Hematopoietic multipotent progenitor cell treated with erythropoietin and hydrocortisone succinate and interleukin-3 and kit ligand, for 4 days (in vitro differentiated cells): ENCODE data around the gene SLC17A1.

Experiments used
- DNase-seq: peaks from one replicate; pipeline ENCODE4 v3.0.0-alpha.2; 2015

The SLC17A1 gene

DNA sequence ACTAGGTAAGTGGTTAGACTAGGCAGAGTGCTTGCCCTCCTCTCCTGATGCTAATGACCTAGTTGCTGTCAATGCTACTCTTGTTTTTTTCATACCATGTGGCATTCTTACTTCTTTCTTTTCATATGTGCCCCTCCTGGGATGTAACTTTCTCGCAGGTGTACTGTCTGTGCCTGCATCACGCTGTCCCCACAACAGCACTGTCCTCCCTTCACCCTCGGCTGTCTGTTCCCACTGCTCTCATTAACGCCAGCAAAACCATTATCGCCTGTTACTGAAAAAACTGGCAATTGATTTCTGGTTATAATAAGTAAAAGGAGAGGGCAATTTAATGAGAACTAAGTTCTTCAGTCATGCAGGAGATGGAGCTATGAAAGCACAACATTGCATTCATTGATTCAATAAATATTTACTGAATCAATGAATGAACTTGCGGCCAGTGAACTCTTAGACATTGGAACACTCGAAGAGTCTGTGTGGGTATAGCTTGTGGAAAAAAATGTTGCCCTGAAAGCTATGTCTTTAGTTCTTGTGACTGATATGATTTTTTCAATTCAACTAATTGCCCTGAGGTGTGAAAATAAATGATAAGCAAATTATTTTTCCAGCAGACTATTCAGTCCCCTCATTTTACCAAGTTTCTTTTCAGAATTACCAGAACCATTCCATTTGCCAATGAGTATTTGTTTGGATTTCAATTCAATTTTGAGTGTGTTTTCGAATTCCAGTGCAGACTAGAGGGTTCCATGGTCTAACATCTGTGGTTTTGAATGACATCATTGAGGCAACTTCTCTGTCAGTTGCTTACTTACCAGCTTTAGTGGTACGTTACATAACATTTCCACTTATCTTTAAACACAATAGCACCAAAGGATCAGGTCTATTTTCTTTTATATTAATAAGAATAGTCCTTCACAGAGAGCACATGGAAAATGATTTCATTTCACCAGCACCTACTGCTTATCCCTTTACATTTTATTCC, 75.2 kb downstream of the SLC17A1 start:
- DNase-seq = peak; percentile 65

DNA sequence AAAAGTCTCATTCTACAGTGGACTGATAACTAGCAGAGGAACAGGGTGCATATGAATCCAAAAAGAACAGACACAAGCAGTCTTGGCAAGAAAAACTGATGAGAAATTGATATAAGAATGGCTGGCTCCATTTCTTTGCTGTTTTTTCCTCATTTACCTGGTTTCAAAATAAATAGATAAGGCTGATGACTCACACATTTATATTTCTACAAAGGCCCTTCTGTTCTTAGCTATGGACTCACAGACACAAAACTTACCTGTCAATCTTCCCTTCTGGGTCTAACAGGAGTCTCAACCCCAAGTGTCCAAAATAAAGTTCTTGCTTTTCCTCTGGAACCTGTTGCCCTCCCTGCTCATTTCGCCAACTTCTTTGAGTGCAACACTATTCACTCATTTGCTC, 76.4 kb downstream of the SLC17A1 start:
- DNase-seq = no peak

DNA sequence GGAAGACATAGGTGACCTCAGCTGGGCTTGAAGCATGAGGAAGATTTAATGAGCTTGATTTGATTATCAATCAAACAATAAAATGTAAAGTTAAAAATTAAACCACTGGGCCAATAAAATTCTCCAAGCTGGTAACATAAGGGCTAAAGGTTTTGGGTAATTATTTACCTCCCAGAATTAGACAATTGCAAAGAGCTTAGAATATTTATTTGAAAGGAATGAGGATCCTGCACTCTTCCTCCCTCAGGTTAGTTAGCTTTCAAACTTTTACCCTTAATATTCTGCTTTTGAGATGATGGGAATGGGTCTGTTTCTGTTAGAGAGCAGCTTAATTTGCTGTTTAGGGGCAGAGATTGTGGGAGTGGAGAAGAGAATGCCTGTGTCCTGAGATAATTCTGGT, 77.3 kb downstream of the SLC17A1 start, which contains the start of gene SLC17A4:
SLC17A4 (plus strand) TSS at position 208 of the 400 bp plus-strand sequence. CDS start 7,221 bp downstream, outside the sequence.
- DNase-seq = no peak

DNA sequence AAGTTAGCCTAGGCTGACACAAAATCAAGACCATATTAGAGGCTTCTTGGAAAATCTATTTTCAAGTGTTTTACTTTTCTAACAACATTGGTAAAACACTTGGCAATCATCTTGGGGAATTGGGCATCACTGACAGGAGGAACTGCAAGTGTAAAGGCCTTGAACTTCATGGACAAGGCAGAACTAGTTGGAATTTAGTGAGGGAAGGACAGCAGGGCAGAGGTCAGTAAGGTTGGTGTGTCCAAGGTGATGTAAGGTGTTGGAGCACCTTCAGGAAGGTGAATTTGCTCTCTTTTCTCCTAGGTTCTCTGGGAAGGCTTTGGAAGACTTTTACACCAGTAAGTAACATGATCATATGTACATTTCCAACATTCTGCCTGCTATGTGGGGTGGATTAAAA, 78.8 kb downstream of the SLC17A1 start:
- no peak for DNase-seq

DNA sequence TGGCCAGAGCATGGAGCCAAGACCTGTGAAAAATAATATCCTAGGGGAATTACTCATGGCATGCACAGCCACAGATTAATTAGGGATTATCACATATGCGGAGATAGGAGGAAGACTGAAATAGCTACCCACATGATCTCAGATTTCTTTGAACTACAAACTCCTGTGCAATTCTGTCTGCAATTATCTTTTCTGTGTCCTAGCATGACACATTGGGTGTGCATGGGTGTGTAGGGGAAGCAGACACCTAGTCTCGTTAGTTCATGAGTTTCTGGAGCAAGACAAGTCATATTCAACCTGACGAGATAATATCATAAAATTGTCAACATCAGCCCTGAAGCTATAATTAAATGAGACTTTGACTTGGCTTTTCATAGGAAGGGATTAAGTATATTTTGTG, 80.9 kb downstream of the SLC17A1 start:
- DNase-seq = no peak

DNA sequence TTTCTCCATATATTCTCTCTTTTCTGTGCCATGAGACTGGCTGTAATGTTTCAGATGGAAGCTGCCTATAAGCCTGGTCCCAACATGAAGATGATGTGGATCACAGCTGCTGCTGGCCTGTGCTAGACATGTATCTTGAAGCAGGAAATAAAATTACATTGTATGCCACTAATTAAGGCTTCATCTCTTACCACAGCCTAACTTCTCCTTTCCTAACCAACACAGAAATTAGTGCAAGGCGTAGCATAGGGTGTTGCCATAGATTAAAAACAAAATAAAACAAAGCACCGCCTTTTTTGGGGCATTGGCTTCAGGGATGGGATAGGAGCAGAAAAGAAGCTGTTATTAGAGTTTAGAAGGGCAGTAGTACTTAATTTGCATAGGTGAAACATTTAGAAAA, 82.0 kb downstream of the SLC17A1 start:
- peak; percentile 89 for DNase-seq

DNA sequence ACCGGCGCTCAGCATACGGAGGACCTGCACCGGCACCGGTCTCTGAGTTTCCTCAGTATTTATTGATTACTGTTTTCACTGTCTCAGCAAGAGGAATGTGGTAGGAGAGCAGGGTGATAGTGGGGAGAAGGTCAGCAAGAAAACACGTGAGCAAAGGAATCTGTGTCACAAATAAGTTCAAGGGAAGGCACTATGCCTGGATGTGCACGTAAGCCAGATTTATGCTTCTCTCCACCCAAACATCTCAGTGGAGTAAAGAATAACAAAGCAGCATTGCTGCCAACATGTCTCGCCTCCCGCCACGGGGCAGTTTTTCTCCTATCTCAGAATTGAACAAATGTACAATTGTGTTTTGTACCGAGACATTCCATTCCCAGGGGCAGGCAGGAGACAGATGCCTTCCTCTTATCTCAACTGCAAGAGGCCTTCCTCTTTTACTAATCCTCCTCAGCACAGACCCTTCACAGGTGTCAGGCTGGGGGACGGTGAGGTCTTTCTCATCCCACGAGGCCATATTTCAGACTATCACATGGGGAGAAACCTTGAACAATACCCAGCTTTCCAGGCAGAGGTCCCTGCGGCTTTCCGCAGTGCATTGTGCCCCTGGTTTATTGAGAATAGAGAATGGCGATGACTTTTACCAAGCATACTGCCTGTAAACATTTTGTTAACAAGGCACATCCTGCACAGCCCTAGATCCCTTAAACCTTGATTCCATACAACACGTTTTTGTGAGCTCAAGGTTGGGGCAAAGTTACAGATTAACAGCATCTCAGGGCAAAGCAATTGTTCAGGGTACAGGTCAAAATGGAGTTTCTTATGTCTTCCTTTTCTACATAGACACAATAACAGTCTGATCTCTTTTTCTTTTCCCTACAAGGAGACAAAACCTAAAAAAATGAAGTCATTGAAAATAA, 83.0 kb downstream of the SLC17A1 start:
- DNase-seq = peak; percentile 19

DNA sequence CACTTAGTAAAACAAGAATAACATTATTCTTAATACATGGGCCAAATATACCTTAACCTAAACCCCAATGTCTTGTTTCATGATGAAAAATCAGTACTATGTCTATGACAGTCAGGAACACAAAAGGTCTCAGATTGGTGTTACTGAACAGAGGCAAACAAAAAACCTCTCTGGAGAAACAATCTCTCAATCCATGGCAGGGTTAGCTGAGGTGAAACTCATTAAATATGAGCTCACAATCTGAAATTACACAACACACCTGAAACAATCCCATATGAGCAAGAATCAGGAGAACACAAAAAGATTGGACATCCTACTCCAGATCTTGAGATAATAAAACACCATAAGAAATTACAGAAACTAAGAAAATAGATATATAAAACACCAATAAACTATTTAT, 83.8 kb downstream of the SLC17A1 start:
- DNase-seq = no peak

DNA sequence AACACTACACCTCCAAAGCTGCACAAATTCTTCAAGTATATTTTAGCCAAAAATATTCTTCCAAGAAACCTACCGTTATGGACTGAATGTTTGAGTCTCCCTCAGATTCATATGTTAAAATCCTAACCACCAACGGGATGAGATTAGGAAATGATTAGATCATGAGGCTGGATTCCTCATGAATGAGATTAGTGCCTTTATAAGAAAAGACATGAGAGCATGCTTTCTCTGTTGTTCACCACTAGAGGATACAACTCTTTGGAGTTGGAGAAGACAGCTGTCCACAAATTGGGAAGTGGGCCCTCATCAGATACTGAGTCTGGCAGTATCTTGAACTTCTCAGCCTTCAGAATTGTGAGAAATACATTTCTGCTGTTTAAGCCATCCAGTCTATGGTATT, 84.4 kb downstream of the SLC17A1 start:
- peak; percentile 12 for DNase-seq

DNA sequence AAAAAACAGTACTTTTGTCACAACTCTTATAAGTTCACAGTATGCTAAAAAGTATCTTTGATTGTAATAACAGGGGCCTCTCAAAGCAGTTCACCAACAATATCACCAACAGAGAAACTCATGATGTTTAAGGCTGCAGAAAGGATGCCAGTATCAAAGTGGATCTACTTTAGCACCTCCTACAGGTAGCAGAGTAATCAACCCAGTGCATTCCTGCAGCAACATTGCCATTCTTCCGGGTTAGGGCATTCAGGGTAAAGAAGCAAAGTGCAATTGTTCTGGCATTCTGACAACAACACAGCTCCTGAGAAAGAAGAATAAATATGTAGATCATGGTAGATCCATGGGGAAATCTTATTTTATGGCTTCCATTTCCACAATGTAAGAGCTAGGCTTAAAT, 84.9 kb downstream of the SLC17A1 start:
- no peak for DNase-seq

DNA sequence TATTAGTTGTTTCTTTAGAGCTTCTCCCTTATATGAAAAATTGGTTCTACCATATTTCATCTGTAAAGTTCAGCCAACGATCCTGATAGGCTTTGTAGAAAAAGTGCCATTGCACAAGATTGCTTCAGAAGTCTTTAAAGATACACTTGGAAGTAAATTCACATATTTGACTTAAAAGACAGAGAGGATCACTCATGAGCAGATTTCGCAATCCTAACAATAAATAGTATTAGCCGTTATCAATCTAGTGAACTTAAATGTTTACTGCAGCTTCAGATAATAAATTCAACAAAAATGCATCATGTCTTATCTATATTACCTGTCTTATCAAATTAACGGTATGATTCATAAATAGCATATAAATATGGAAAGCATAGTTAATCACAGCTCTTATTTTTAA, 86.0 kb downstream of the SLC17A1 start:
- no peak for DNase-seq

DNA sequence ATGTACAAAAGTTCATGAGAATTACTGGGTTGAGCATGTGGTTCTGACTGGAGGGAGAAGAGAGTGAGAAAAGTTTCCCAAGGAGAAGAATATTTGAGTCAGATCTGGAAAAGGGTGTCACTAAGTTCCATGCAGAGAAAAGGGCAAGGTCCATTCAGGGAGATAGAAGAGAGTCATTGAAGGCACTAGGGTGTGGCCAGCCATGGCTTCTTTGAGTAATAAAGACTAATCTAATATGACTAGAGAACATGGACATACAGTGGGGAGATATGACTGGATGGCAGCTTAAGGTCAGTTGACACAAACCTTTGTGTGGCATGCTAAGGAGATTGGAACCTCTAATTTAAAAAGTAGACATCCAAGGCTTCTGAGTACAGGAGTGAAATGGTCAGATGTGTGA, 88.0 kb downstream of the SLC17A1 start:
- DNase-seq = no peak

DNA sequence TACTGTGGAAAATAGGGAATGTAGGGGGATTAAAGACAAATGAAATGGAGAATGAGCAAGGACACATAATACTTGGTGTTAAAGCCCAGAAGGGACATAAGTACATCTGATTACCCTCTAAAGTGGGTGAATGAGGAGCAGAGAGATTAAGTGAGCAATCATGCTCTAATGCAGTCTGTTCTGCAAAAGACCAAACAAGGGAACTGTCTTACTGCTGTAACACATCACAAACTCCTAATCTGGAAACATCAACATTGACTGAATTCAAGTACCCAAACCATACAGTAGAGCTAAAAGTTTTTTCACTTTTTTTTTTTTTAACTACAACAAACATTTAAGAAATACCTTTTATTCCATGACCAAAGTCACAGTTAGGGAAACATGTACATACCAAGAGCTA, 96.6 kb downstream of the SLC17A1 start:
- DNase-seq = no peak
